WTC11 (cell line): ENCODE data around the gene SAG. TPM values are rescaled to one million over a fixed set of nuclear protein-coding genes. Genes with fewer than 3 reads are reported as not detected.

Source experiments
- ATAC-seq: fragments of 200-7000 bp; cut with Tn5 transposase; 2 replicates; pipeline ENCODE4 v1.10.0; 2021; ENCODE audit warnings: mild to moderate bottlenecking, moderate library complexity
- CTCF ChIA-PET: fragments of 300-600 bp; sonication (Branson Sonifier 250); formaldehyde crosslinking; loops from one replicate; lab custom pipeline; 2021; ENCODE audit warnings: antibody characterized with exemption; lab: Charles Lee
- POLR2A ChIA-PET: fragments of 350-600 bp; sonication (Branson Sonifier 250); formaldehyde crosslinking; loops from one replicate; lab custom pipeline; 2021; ENCODE audit warnings: antibody characterized with exemption; lab: Charles Lee
- DNase-seq: peaks from one replicate; pipeline ENCODE4 v3.0.0; 2021; ENCODE audit warnings: low spot score
- H3K27ac Mint-ChIP-seq: 2 replicates; pipeline ENCODE4 v1.8.0; 2021; ENCODE audit warnings: mixed read lengths
- H3K27me3 Mint-ChIP-seq: 2 replicates; pipeline ENCODE4 v1.8.0; 2021; ENCODE audit warnings: low read depth, mild to moderate bottlenecking, moderate library complexity, mixed read lengths
- H3K36me3 Mint-ChIP-seq: 2 replicates; pipeline ENCODE4 v1.8.0; 2021; ENCODE audit warnings: mixed read lengths
- H3K4me1 Mint-ChIP-seq: 2 replicates; pipeline ENCODE4 v1.8.0; 2022; ENCODE audit warnings: mixed read lengths
- H3K4me3 Mint-ChIP-seq: 2 replicates; pipeline ENCODE4 v1.8.0; 2021; ENCODE audit warnings: mild to moderate bottlenecking, moderate library complexity, mixed read lengths
- H3K9me3 Mint-ChIP-seq: 2 replicates; pipeline ENCODE4 v1.8.0; 2021; ENCODE audit warnings: mixed read lengths
- AR ChIP-seq: fragments of 250-450 bp; sonication (Bioruptor Pico); IDR thresholded peaks from 2 replicates; pipeline ENCODE4 v1.9.0; 2021; ENCODE audit warnings: mild to moderate bottlenecking
- ARID4B ChIP-seq: sonication (generic); formaldehyde crosslinking; IDR thresholded peaks from 2 replicates; pipeline ENCODE4 v1.8.0; 2023; ENCODE audit warnings: missing genetic modification reagents, mild to moderate bottlenecking, borderline replicate concordance
- CREB1 ChIP-seq: sonication (generic); formaldehyde crosslinking; IDR thresholded peaks from 2 replicates; pipeline ENCODE4 v1.8.0; 2023; ENCODE audit warnings: mild to moderate bottlenecking, missing genetic modification reagents
- E2F4 ChIP-seq: sonication (generic); formaldehyde crosslinking; IDR thresholded peaks from 2 replicates; pipeline ENCODE4 v1.8.1; 2022; ENCODE audit warnings: low read depth, mild to moderate bottlenecking, moderate library complexity, missing genetic modification reagents, borderline replicate concordance
- ETV6 ChIP-seq: sonication (generic); formaldehyde crosslinking; IDR thresholded peaks from 2 replicates; pipeline ENCODE4 v1.8.1; 2022; ENCODE audit warnings: mild to moderate bottlenecking, missing genetic modification reagents
- MYBL2 ChIP-seq: sonication (generic); formaldehyde crosslinking; IDR thresholded peaks from 2 replicates; pipeline ENCODE4 v1.8.1; 2023; ENCODE audit warnings: mild to moderate bottlenecking, moderate library complexity, missing genetic modification reagents
- PRRX2 ChIP-seq: fragments of 250-450 bp; sonication (Bioruptor Pico); IDR thresholded peaks from 2 replicates; pipeline ENCODE4 v1.8.0; 2021; ENCODE audit warnings: mild to moderate bottlenecking
- RORB ChIP-seq: fragments of 250-450 bp; sonication (Bioruptor Pico); IDR thresholded peaks from 2 replicates; pipeline ENCODE4 v1.9.0; 2021; ENCODE audit warnings: mild to moderate bottlenecking
- SMAD3 ChIP-seq: sonication (generic); formaldehyde crosslinking; IDR thresholded peaks from 2 replicates; pipeline ENCODE4 v1.8.0; 2022; ENCODE audit warnings: missing genetic modification reagents, mild to moderate bottlenecking, borderline replicate concordance
- TEAD1 ChIP-seq: sonication (generic); formaldehyde crosslinking; IDR thresholded peaks from 2 replicates; pipeline ENCODE4 v1.8.0; 2022; ENCODE audit warnings: mild to moderate bottlenecking, missing genetic modification reagents
- TP53 ChIP-seq: sonication (generic); formaldehyde crosslinking; IDR thresholded peaks from 2 replicates; pipeline ENCODE4 v1.8.1; 2023; ENCODE audit warnings: mild to moderate bottlenecking, missing genetic modification reagents
- ZNF317 ChIP-seq: sonication (generic); formaldehyde crosslinking; IDR thresholded peaks from 2 replicates; pipeline ENCODE4 v1.8.1; 2023; ENCODE audit warnings: low read depth, mild to moderate bottlenecking, moderate library complexity, missing genetic modification reagents, borderline replicate concordance
- total RNA-seq: library from RNA; stranded (reverse); gene quantifications from 3 replicates; pipeline ENCODE4 v1.2.3, GENCODE V29; 2021
- TF ChIP-seq, protein P1 (sequence below): fragments of 250-450 bp; sonication (Bioruptor Pico); IDR thresholded peaks from 2 replicates; pipeline ENCODE4 v1.9.0; 2021; ENCODE audit warnings: moderate library complexity, mild to moderate bottlenecking, inconsistent platforms, borderline replicate concordance
- TF ChIP-seq, protein P2 (sequence below): sonication (generic); formaldehyde crosslinking; IDR thresholded peaks from 2 replicates; pipeline ENCODE4 v1.8.0; 2023; ENCODE audit warnings: missing genetic modification reagents

The SAG gene
- total RNA-seq, 1 experiment from 2014 or later, result not detected

DNA sequence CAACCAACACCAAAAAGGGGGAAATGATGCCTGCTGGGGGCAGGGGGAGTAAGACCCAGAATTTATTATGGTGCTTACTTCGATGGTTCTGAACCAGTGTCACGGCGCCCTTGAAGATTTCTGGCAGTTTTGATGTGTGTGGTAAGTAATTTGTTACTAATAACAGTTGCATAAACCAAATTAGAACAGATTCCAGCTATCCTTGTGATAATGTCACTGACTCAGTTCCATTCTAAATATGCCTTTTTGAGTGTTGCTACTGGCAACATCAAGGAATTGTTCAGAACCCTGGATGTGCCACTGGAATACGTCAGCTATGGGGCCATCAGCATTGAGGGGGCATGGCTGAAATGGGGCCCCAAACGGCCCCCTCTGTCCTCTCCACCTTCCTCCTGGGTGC, 11.6 kb downstream of the SAG start (continued):
- TF ChIP-seq AR (CRISPR knock-in tag), result no peak
- no peak for TF ChIP-seq TEAD1
- no peak for TF ChIP-seq CREB1 (CRISPR knock-in tag)

DNA sequence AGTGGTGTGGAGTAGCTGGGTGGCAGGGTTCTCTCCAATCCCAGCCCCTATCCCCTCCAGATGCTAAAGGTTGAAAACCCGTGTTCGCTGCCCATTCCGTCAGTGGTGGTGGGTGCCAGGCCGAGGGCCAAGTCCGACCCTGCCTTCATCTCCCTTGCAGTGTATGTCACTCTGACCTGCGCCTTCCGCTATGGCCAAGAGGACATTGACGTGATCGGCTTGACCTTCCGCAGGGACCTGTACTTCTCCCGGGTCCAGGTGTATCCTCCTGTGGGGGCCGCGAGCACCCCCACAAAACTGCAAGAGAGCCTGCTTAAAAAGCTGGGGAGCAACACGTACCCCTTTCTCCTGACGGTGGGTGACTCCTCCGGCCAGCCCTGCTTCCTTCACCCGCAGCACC, 12.9 kb downstream of the SAG start:
- H3K9me3 Mint-ChIP-seq, result no peaks in the 10 kb centered on the region
- H3K4me3 Mint-ChIP-seq, result no peak overlapping the region
- POLR2A ChIA-PET, result no interaction called here
- no peaks in the 10 kb centered on the region for H3K27me3 Mint-ChIP-seq
- H3K27ac Mint-ChIP-seq, result no peak overlapping the region
- TF ChIP-seq E2F4 (CRISPR knock-in tag), result no peak
- TF ChIP-seq, protein P1, sequence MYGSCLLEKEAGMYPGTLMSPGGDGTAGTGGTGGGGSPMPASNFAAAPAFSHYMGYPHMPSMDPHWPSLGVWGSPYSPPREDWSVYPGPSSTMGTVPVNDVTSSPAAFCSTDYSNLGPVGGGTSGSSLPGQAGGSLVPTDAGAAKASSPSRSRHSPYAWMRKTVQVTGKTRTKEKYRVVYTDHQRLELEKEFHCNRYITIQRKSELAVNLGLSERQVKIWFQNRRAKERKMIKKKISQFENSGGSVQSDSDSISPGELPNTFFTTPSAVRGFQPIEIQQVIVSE, result no peak
- no peak for TF ChIP-seq ARID4B (CRISPR knock-in tag)
- TF ChIP-seq TP53 (CRISPR knock-in tag), result no peak
- no peak for TF ChIP-seq RORB (CRISPR knock-in tag)
- no peak for TF ChIP-seq ZNF317 (CRISPR knock-in tag)
- no peak for TF ChIP-seq PRRX2
- TF ChIP-seq MYBL2, result no peak
- no peak for TF ChIP-seq CREB1 (CRISPR knock-in tag)
- TF ChIP-seq SMAD3 (CRISPR knock-in tag), result no peak
- TF ChIP-seq, all 79 proteins: peak for 0
- H3K36me3 Mint-ChIP-seq, result no peaks in the 10 kb centered on the region
- ATAC-seq (no peak), DNase-seq (no peak)
- CTCF ChIA-PET, result no interaction called here
- no peaks in the 10 kb centered on the region for H3K4me1 Mint-ChIP-seq

GRCh38 chr2:233321166-233321565, 13.6 kb downstream of the SAG start:
- no peaks in the 10 kb centered on the region for H3K36me3 Mint-ChIP-seq
- peaks cover 3% of the 10 kb centered on the region; the same call in 1 of the 2 replicates for H3K27me3 Mint-ChIP-seq
- ATAC-seq, result no peak
- no peaks in the 10 kb centered on the region for H3K4me1 Mint-ChIP-seq
- DNase-seq, result no peak
- ChIA-PET CTCF (no interaction called here), POLR2A (no interaction called here)
- TF ChIP-seq TP53 (CRISPR knock-in tag) (no peak), ETV6 (no peak)
- TF ChIP-seq, protein P2, sequence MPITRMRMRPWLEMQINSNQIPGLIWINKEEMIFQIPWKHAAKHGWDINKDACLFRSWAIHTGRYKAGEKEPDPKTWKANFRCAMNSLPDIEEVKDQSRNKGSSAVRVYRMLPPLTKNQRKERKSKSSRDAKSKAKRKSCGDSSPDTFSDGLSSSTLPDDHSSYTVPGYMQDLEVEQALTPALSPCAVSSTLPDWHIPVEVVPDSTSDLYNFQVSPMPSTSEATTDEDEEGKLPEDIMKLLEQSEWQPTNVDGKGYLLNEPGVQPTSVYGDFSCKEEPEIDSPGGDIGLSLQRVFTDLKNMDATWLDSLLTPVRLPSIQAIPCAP (CRISPR knock-in tag), result no peak
- H3K4me3 Mint-ChIP-seq, result no peak overlapping the region
- H3K9me3 Mint-ChIP-seq, result no peaks in the 10 kb centered on the region
- H3K27ac Mint-ChIP-seq, result no peak overlapping the region
